Activated T-cell treated with anti-CD3 and anti-CD28 coated beads, Interleukin-2, amount 50 U/mL, for 72 hours (primary cell): ENCODE data around the gene RYR2. TPM values are rescaled to one million over a fixed set of nuclear protein-coding genes. Genes with fewer than 3 reads are reported as not detected.
A peak's percentile ranks its signal among the peaks of the same experiment; 100 is the strongest.

Experiments
- ATAC-seq, 2 donors: fragments of 150-1000 bp; cut with Tn5 transposase; replicated peaks in 1 of 2; 2 replicates each; pipeline ENCODE4 v1.10.0; 2021; ENCODE audit warnings: moderate library complexity in 2 of 2, mild to moderate bottlenecking in 1 of 2
- DNase-seq, 2 donors: peaks; one replicate each; pipeline ENCODE4 v3.0.0; 2021 to 2022; ENCODE audit warnings: mixed read lengths in 1 of 2
- H3K27ac Mint-ChIP-seq: one replicate; pipeline ENCODE4 v1.8.0; 2022; ENCODE audit warnings: mild to moderate bottlenecking, moderate library complexity, mixed read lengths
- H3K27me3 Mint-ChIP-seq: one replicate; pipeline ENCODE4 v1.8.0; 2022; ENCODE audit warnings: low read depth, mixed read lengths
- H3K36me3 Mint-ChIP-seq, 2 donors: one replicate each; pipeline ENCODE4 v1.8.0; 2022; ENCODE audit warnings: mixed read lengths in 2 of 2, mild to moderate bottlenecking in 1 of 2; ENCODE audit not compliant: insufficient read depth in 2 of 2
- H3K4me1 Mint-ChIP-seq: one replicate; pipeline ENCODE4 v1.8.0; 2022; ENCODE audit warnings: low read depth, mixed read lengths
- H3K4me3 Mint-ChIP-seq, 2 donors: one replicate each; pipeline ENCODE4 v1.8.0; 2022; ENCODE audit warnings: mild to moderate bottlenecking in 2 of 2, mixed read lengths in 2 of 2, moderate library complexity in 2 of 2
- H3K9me3 Mint-ChIP-seq, 2 donors: one replicate each; pipeline ENCODE4 v1.8.0; 2022; ENCODE audit warnings: mixed read lengths in 2 of 2
- total RNA-seq, 2 donors: library from RNA; stranded (reverse); gene quantifications; one replicate each; pipeline ENCODE4 v1.2.3, GENCODE V29; 2022

The RYR2 gene
- total RNA-seq, 2 donors from 2014 or later: 0.02 to 0.19 TPM

DNA sequence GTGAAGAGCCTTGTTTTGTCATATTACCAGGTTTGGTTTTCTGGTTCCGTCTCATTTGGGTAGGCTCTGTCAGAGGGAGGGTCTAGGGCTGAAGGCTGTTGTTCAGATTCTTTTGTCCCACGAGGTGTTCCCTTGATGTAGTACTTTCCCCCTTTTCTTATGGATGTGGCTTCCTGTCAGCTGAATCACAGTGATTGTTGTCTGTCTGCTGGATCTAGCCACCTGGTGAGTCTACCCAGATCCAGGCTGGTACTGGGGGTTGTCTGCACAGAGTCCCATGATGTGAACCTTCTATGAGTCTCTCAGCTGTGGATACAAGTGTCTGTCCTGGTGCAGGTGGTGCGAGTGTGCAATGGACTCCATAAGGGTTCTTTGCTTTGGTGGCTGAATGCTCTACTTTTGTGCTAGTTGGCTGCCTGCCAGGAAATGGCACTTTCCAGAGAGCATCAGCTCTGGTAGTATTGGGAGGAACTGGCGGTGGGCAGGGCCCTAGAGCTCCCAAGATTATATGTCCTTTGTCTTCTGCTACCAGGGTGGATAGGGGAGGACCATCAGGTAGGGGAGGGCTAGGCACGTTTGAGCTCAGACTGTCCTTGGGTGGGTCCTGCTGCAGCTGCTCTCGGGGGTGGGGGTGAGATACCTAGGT, 246.0 kb downstream of the RYR2 start:
- DNase-seq (no peak), ATAC-seq (no peak)
- Mint-ChIP-seq H3K36me3 (no peaks in the 10 kb centered on the region), H3K27me3 (no peaks in the 10 kb centered on the region), H3K9me3 (peaks cover 0 to 4% of the 10 kb centered on the region in 2 donors), H3K4me3 (no peak overlapping the region), H3K4me1 (no peaks in the 10 kb centered on the region), H3K27ac (no peak overlapping the region)

GRCh38 chr1:237293804-237294203, 251.8 kb downstream of the RYR2 start:
- DNase-seq: no peak
- Mint-ChIP-seq H3K4me1 (no peaks in the 10 kb centered on the region), H3K4me3 (no peak overlapping the region), H3K27ac (no peak overlapping the region), H3K27me3 (no peaks in the 10 kb centered on the region), H3K9me3 (peaks cover 0 to 4% of the 10 kb centered on the region in 2 donors), H3K36me3 (no peaks in the 10 kb centered on the region)
- ATAC-seq: no peak

DNA sequence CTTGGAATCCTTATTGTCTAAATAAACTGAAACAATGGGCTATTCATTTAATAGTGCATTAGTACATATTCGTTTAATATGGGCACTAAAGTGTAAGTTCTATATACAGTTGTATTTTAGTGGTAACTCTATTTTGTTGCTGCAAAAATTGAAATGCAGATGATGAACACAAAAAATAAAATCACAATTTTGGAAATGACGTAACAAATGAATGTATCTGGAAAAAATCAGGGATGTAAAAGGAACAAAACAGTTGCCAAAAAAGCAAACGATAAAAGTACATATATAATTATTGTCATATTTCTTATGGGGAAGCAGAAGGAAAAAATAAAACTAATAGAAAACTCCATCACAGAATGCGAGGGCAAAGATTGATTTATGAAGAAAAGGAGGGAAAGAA, 254.9 kb downstream of the RYR2 start:
- Mint-ChIP-seq H3K4me3 (no peak overlapping the region), H3K27me3 (no peaks in the 10 kb centered on the region), H3K4me1 (no peaks in the 10 kb centered on the region), H3K9me3 (peaks cover 0 to 1% of the 10 kb centered on the region in 2 donors), H3K27ac (no peak overlapping the region), H3K36me3 (no peaks in the 10 kb centered on the region)
- ATAC-seq (no peak), DNase-seq (no peak)

DNA sequence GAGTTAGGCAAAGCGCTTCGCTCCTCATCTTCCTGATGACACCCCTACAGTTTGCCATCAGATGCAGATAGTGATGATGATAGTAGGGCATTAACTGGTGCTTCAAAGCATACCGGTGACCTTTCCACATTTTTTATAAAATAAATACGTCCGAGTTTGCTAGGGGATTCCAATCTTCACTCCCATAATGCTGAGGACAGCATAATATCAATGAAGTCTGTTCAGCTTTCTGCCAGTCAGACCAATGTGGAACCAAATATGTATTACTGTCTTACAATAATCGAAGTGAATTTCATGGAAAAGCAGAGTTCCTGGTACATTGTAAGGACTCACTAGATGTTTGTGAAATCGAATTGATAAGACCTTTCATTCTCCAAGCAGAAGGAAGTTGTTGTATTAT, 258.7 kb downstream of the RYR2 start:
- Mint-ChIP-seq H3K4me1 (no peaks in the 10 kb centered on the region), H3K27ac (no peak overlapping the region), H3K27me3 (no peaks in the 10 kb centered on the region), H3K36me3 (no peaks in the 10 kb centered on the region), H3K9me3 (peaks cover 0 to 1% of the 10 kb centered on the region in 2 donors), H3K4me3 (no peak overlapping the region)
- DNase-seq (no peak), ATAC-seq (no peak)

DNA sequence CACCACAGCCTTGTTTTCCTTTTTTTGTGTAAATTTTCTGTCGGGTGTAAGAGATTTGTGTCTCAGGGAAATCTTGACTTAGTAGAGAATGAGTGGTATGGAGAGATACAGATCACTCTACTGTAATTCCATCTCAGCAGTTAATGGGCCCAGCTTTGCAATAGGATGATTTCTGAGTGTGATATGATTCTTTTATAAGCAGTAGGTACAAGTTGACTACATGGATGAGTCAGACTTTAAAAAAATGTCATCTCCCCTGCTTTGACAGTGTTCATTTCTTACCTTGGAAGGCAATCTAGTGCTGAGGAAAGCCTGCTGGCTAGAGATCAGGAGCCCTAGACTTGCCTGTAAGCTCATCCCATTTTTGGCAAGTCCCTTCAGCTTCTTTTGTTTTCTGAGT, 261.9 kb downstream of the RYR2 start:
- no peak for DNase-seq
- peak in 1 of 2 donors; percentile 56 for ATAC-seq
- Mint-ChIP-seq H3K36me3 (no peaks in the 10 kb centered on the region), H3K27me3 (no peaks in the 10 kb centered on the region), H3K9me3 (no peaks in the 10 kb centered on the region), H3K27ac (no peak overlapping the region), H3K4me1 (no peaks in the 10 kb centered on the region), H3K4me3 (no peak overlapping the region)

- no peaks in the 10 kb centered on the region for H3K36me3 Mint-ChIP-seq
- ATAC-seq (no peak), DNase-seq (no peak)
- H3K27me3 Mint-ChIP-seq: no peaks in the 10 kb centered on the region
- peak overlapping the region in 1 of 2 donors; percentile 39 for H3K4me3 Mint-ChIP-seq
- H3K4me1 Mint-ChIP-seq: no peaks in the 10 kb centered on the region
- no peaks in the 10 kb centered on the region for H3K9me3 Mint-ChIP-seq
- H3K27ac Mint-ChIP-seq: no peak overlapping the region
Observed at GRCh38 chr1:237306726-237307125, 264.7 kb downstream of the RYR2 start.

GRCh38 chr1:237309595-237310118, 267.7 kb downstream of the RYR2 start:
- Mint-ChIP-seq H3K4me3 (no peak overlapping the region), H3K27me3 (no peaks in the 10 kb centered on the region), H3K4me1 (no peaks in the 10 kb centered on the region), H3K9me3 (peaks cover 0 to 2% of the 10 kb centered on the region in 2 donors), H3K36me3 (no peaks in the 10 kb centered on the region), H3K27ac (no peak overlapping the region)
- DNase-seq (no peak), ATAC-seq (no peak)

DNA sequence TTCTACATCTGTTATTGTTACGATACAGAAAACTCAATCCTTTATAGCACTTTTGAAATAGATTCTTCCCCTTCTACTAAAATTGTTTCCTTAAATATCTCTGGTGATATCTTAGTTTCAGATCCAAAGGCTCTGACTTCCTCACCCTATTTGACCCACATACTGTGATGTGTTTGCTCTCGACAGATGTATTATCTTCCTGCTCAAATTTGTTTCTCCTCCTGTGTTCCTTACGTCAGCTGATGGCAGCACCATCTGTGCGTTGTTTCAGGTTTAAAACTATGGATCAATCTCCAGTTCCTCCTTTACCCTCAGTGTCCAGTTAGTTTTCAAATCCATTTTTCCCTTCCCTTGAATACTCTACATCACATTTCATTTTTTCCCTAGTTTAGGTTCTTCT, 274.4 kb downstream of the RYR2 start:
- ATAC-seq (no peak), DNase-seq (no peak)
- H3K4me3 Mint-ChIP-seq: no peak overlapping the region

GRCh38 chr1:237318748-237319147, 276.8 kb downstream of the RYR2 start:
- Mint-ChIP-seq H3K9me3 (no peaks in the 10 kb centered on the region), H3K4me1 (no peaks in the 10 kb centered on the region), H3K36me3 (no peaks in the 10 kb centered on the region), H3K27ac (no peak overlapping the region), H3K27me3 (no peaks in the 10 kb centered on the region), H3K4me3 (no peak overlapping the region)
- no peak for DNase-seq
- ATAC-seq: no peak

More for the DNA sequence above, 274.4 kb downstream of the RYR2 start:
- Mint-ChIP-seq H3K4me1 (no peaks in the 10 kb centered on the region), H3K9me3 (peaks cover 0 to 2% of the 10 kb centered on the region in 2 donors), H3K36me3 (no peaks in the 10 kb centered on the region), H3K27me3 (no peaks in the 10 kb centered on the region), H3K27ac (no peak overlapping the region)

DNA sequence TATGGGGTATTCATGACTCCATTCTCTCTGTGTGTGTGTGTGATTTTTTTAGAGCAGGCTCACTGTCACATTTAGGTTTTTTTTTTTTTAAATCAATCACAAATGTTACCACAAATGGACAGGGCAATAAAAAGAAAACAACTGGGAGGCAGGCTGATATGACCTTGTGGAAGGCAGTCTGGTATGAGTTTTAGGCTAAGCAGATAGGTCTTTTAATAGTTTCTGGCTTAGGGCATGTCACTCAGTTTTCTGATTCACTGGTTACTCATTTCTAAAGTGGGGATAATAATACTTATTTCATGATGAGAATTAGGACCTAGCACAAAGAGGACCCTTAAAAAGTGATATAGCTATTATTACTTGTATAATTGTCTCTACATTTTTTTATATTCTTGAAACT, 278.9 kb downstream of the RYR2 start:
- H3K27me3 Mint-ChIP-seq: no peaks in the 10 kb centered on the region

DNA sequence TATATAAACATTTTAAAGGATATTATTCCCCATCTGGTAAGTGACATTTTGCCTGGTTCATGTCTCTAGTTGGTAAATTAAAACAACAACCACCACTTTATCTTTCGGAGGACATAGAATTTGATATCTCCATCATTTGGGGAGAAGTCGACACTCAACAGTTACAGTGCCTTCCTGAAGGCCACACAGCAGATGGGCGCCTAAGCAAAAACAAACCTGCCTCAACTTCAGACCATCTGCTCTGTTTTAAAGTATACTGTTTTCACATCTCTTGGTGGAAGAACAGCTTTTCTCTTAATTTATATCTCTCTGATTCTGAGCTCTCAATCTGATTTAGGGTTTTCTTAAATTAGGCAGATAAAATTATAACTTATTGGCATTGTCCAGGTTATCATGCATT, 282.2 kb downstream of the RYR2 start:
- H3K36me3 Mint-ChIP-seq: no peaks in the 10 kb centered on the region

More for the DNA sequence above, 278.9 kb downstream of the RYR2 start:
- H3K27ac Mint-ChIP-seq: no peak overlapping the region
- H3K4me3 Mint-ChIP-seq: no peak overlapping the region
- H3K36me3 Mint-ChIP-seq: no peaks in the 10 kb centered on the region
- no peaks in the 10 kb centered on the region for H3K4me1 Mint-ChIP-seq
- no peak for DNase-seq
- no peak for ATAC-seq
- no peaks in the 10 kb centered on the region for H3K9me3 Mint-ChIP-seq

DNA sequence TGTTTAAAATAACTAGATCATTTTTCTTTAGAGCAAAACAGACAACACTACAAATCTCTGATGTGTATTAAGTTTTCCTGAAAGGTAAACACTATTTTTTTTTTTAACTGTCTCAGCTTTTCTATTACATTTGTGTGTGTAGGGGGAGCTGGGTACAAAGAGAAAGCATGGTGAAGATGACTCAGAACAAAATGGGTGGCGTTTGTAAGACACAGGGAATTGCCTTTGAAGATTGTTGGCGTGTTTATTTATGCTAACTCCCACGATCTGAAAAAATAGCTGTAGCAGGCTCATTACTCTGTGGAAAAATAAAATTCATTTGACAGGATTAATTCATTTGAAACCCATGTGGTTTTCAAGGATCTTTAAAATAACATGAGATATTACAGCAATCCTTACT, 285.1 kb downstream of the RYR2 start:
- DNase-seq (no peak), ATAC-seq (no peak)
- H3K4me3 Mint-ChIP-seq: no peak overlapping the region
- H3K9me3 Mint-ChIP-seq: no peaks in the 10 kb centered on the region
- no peaks in the 10 kb centered on the region for H3K4me1 Mint-ChIP-seq
- no peak overlapping the region for H3K27ac Mint-ChIP-seq
- H3K36me3 Mint-ChIP-seq: no peaks in the 10 kb centered on the region
- H3K27me3 Mint-ChIP-seq: no peaks in the 10 kb centered on the region

More for the DNA sequence above, 282.2 kb downstream of the RYR2 start:
- ATAC-seq (no peak), DNase-seq (no peak)
- Mint-ChIP-seq H3K4me1 (no peaks in the 10 kb centered on the region), H3K27ac (no peak overlapping the region), H3K9me3 (no peaks in the 10 kb centered on the region), H3K27me3 (no peaks in the 10 kb centered on the region), H3K4me3 (no peak overlapping the region)

GRCh38 chr1:237340892-237341291, 298.9 kb downstream of the RYR2 start:
- H3K27ac Mint-ChIP-seq: no peak overlapping the region
- no peak for ATAC-seq
- no peak overlapping the region for H3K4me3 Mint-ChIP-seq
- peaks cover 0 to 5% of the 10 kb centered on the region in 2 donors for H3K9me3 Mint-ChIP-seq
- no peaks in the 10 kb centered on the region for H3K4me1 Mint-ChIP-seq
- H3K27me3 Mint-ChIP-seq: no peaks in the 10 kb centered on the region
- no peaks in the 10 kb centered on the region for H3K36me3 Mint-ChIP-seq
- no peak for DNase-seq

- Mint-ChIP-seq H3K9me3 (peaks cover 0 to 5% of the 10 kb centered on the region in 2 donors), H3K27me3 (no peaks in the 10 kb centered on the region), H3K4me1 (no peaks in the 10 kb centered on the region), H3K27ac (no peak overlapping the region), H3K4me3 (no peak overlapping the region), H3K36me3 (no peaks in the 10 kb centered on the region)
- DNase-seq (no peak), ATAC-seq (no peak)
Observed at GRCh38 chr1:237341391-237341790, 299.4 kb downstream of the RYR2 start.
